NB4 (cell line): Measurements from ENCODE around the gene HLCS.

ENCODE experiments used
- DNase-seq: peaks from one replicate; pipeline ENCODE4 v3.0.0; 2010; ENCODE audit warnings: low read depth
- H3K4me3 ChIP-seq: one replicate; pipeline ENCODE4 v1.5.1; 2011; ENCODE audit warnings: mild to moderate bottlenecking, low read depth, low read length, moderate library complexity
- CTCF ChIP-seq: IDR thresholded peaks from one replicate; pipeline ENCODE4 v1.5.1; 2012; ENCODE audit warnings: low read depth, low read length
- MAX ChIP-seq: IDR thresholded peaks from 2 replicates; pipeline ENCODE4 v1.6.1; 2011; ENCODE audit warnings: low read depth, low read length
- MYC ChIP-seq: IDR thresholded peaks from 2 replicates; pipeline ENCODE4 v1.6.1; 2011; ENCODE audit warnings: low read depth, low read length
- POLR2A ChIP-seq: IDR thresholded peaks from 2 replicates; pipeline ENCODE4 v1.6.1; 2011; ENCODE audit warnings: mild to moderate bottlenecking; ENCODE audit not compliant: insufficient read length; ENCODE audit errors: extremely low read depth

HLCS gene

DNA sequence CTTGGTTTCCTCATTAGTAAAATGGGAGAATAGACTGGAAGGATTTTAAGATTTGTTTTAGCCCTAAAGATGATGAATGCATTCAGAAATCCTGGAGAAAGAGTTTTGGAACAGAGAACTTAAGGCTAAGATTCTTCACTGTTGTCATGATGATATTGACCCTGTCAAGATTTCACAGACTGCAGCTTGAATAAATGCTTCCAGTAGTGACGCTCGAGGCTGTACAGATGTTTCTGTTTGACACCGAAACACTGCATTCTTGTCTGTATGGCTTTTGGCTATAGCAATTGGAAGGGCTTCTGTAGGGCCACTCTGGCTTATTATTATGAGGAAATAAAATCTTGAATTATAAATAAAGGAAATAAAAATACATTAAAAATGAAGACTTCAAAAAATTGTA, 241.8 kb downstream of the HLCS start:
- no peak for DNase-seq
- no peak for TF ChIP-seq MAX
- no peak for TF ChIP-seq CTCF
- no peak for TF ChIP-seq POLR2A
- TF ChIP-seq MYC = no peak
- H3K4me3 ChIP-seq = no peak overlapping the region

- TF ChIP-seq CTCF (no peak), MYC (no peak), POLR2A (no peak), MAX (no peak)
- no peak for DNase-seq
- H3K4me3 ChIP-seq = no peak overlapping the region
Measured at GRCh38 chr21:36723371-36723881, 243.0 kb downstream of the HLCS start.

DNA sequence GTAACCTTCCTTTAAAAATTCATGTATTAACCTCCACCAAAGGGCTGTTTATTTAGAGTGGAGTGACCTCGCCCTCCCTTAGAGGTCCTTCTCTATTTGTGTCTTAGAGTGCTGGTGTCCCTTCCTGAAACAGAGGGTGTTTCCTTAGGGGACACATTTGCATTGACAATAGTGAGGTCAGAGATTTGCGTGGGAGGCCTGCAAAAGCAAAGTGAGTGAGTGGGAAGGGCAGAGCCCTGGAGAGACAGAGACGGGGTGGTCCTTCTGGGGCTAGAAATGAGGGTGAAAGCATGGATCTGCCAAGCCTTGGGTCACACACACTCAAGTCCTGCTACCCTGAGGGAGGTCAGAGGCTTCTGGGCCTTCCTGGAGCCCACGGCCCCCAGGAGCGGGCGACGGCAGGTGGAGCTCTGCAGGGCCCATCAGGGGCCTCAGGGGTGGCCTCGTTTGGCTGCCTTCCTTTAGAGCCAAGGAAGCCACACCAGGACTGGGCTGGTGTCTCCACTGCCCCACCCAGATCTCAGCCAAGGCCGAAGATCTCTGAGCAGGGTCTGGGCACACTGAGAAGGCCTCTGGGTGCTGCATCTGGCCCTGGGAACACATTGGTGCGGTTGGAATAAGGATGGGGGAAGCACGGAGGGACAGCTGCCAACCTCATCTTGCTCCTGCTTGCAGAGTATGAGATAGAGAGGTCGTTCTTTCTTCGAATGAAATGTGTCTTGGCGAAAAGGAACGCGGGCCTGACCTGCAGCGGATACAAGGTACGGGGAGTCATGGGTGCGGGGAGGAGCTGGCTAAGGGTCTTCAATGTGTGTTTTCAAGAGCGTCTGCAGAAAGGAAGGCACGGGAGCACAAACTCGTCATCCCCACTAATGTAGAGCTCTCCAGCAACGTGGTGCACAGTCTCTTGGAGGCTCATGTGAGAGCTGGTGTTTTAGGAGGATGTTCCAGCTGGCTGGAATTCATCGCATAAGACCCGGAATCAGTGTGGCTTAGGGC, 243.8 kb downstream of the HLCS start:
- no peak overlapping the region for H3K4me3 ChIP-seq
- TF ChIP-seq POLR2A (no peak), CTCF (no peak), MYC (no peak), MAX (no peak)
- no peak for DNase-seq

GRCh38 chr21:36721817-36722216, 244.7 kb downstream of the HLCS start:
- TF ChIP-seq CTCF (no peak), POLR2A (no peak), MYC (no peak), MAX (no peak)
- no peak for DNase-seq
- H3K4me3 ChIP-seq = no peak overlapping the region

- H3K4me3 ChIP-seq = no peak overlapping the region
- no peak for TF ChIP-seq MAX
- TF ChIP-seq MYC = no peak
- TF ChIP-seq CTCF = no peak
- no peak for TF ChIP-seq POLR2A
- DNase-seq = no peak
Measured at GRCh38 chr21:36719614-36720013, 246.9 kb downstream of the HLCS start.
